PC-3 (cell line): ENCODE measurements around the gene SH2D3C. TPM values are rescaled to one million over a fixed set of nuclear protein-coding genes. Genes with fewer than 3 reads are reported as not detected.
"Not testable (repeated sequence)": the region's sequence is repeated elsewhere in the genome, so short reads cannot be mapped to it uniquely, and the experiment has no call there.

Experiments used
- ATAC-seq: fragments of 200-7000 bp; cut with Tn5 transposase; 2 replicates; pipeline ENCODE4 v1.9.1; 2020; ENCODE audit warnings: mild to moderate bottlenecking, moderate library complexity
- BruUV-seq: library from RNA; stranded (reverse); fragments of 400-500 nt; replicated peaks from 2 replicates; lab custom pipeline; 2021; lab: Mats Ljungman, UMichigan
- CTCF ChIA-PET: fragments of 300-600 bp; sonication (Branson Sonifier 250); formaldehyde crosslinking; loops from one replicate; lab custom pipeline; 2022; ENCODE audit warnings: antibody characterized with exemption; lab: Charles Lee
- POLR2A ChIA-PET: fragments of 300-600 bp; sonication (Branson Sonifier 250); formaldehyde crosslinking; loops from one replicate; lab custom pipeline; 2022; ENCODE audit warnings: antibody characterized with exemption; ENCODE audit not compliant: unreplicated experiment; lab: Charles Lee
- DNase-seq: peaks from one replicate; pipeline ENCODE4 v3.0.0-alpha.2; 2015
- H2AFZ ChIP-seq: fragments of 300-600 bp; sonication (generic); 2 replicates; pipeline ENCODE4 v1.6.0; 2016; ENCODE audit warnings: antibody characterized with exemption, low read length
- H3F3A ChIP-seq: fragments of 300-600 bp; sonication (generic); one replicate; pipeline ENCODE4 v1.6.0; 2017; ENCODE audit warnings: antibody characterized with exemption, low read length, control low read depth, mild to moderate bottlenecking; ENCODE audit not compliant: unreplicated experiment
- H3K27ac ChIP-seq: fragments of 300-600 bp; sonication (generic); 2 replicates; pipeline ENCODE4 v1.5.1; 2016; ENCODE audit warnings: mild to moderate bottlenecking, low read length
- H3K27me3 ChIP-seq: fragments of 300-600 bp; sonication (generic); 2 replicates; pipeline ENCODE4 v1.6.1; 2016; ENCODE audit warnings: low read length, mixed read lengths
- H3K36me3 ChIP-seq: fragments of 300-600 bp; sonication (generic); 2 replicates; pipeline ENCODE4 v1.6.1; 2016; ENCODE audit warnings: low read depth, mixed run types, low read length, mixed read lengths
- H3K4me1 ChIP-seq: fragments of 300-600 bp; sonication (generic); 2 replicates; pipeline ENCODE4 v1.5.1; 2016; ENCODE audit warnings: low read length; ENCODE audit not compliant: insufficient read depth
- H3K4me2 ChIP-seq: fragments of 300-600 bp; sonication (generic); 2 replicates; pipeline ENCODE4 v1.6.0; 2016; ENCODE audit warnings: low read length
- H3K4me3 ChIP-seq: fragments of 300-600 bp; sonication (generic); 2 replicates; pipeline ENCODE4 v1.5.1; 2016; ENCODE audit warnings: mild to moderate bottlenecking, low read length, mixed read lengths
- H3K79me2 ChIP-seq: fragments of 300-600 bp; sonication (generic); 2 replicates; pipeline ENCODE4 v1.6.1; 2017; ENCODE audit warnings: low read length, mixed read lengths
- H3K9ac ChIP-seq: fragments of 300-600 bp; sonication (generic); 2 replicates; pipeline ENCODE4 v1.6.0; 2016; ENCODE audit warnings: mild to moderate bottlenecking, low read length
- H3K9me2 ChIP-seq: fragments of 300-600 bp; sonication (generic); replicated peaks from 2 replicates; pipeline ENCODE4 v1.6.1; 2016; ENCODE audit warnings: mixed run types, low read length, mixed read lengths
- H3K9me3 ChIP-seq: fragments of 300-600 bp; sonication (generic); 2 replicates; pipeline ENCODE4 v1.6.1; 2016; ENCODE audit warnings: low read length, mixed read lengths
- H4K20me1 ChIP-seq: fragments of 300-600 bp; sonication (generic); 2 replicates; pipeline ENCODE4 v1.6.1; 2016; ENCODE audit warnings: low read length, mixed read lengths
- EZH2 ChIP-seq: fragments of 300-600 bp; sonication (generic); IDR thresholded peaks from one replicate; pipeline ENCODE4 v1.6.1; 2017; ENCODE audit warnings: antibody characterized with exemption, mild to moderate bottlenecking, low read length; ENCODE audit not compliant: unreplicated experiment
- EZH2phosphoT487 ChIP-seq: fragments of 300-600 bp; sonication (generic); IDR thresholded peaks from 2 replicates; pipeline ENCODE4 v1.6.1; 2018; ENCODE audit warnings: mild to moderate bottlenecking, antibody characterized with exemption, low read length, borderline replicate concordance
- intact Hi-C: fragments of 100-400 bp; cut with micrococcal nuclease; formaldehyde crosslinking; loops from 2 replicates; pipeline ENCODE4 v1.9.0; 2023
- total RNA-seq: library from RNA; depleted of rRNA; stranded (reverse); fragments of >200 nt; gene quantifications from 2 replicates; pipeline ENCODE4 v1.2.3, GENCODE V29; 2014
- TF ChIP-seq, protein P1 (sequence below): fragments of 300-600 bp; sonication (generic); conservative IDR thresholded peaks from 2 replicates; pipeline ENCODE4 v1.5.1; 2017; ENCODE audit warnings: antibody characterized with exemption, low read depth, mild to moderate bottlenecking, low read length

The SH2D3C gene
- total RNA-seq, 1 experiment from 2014 or later, result 0.26 TPM

DNA sequence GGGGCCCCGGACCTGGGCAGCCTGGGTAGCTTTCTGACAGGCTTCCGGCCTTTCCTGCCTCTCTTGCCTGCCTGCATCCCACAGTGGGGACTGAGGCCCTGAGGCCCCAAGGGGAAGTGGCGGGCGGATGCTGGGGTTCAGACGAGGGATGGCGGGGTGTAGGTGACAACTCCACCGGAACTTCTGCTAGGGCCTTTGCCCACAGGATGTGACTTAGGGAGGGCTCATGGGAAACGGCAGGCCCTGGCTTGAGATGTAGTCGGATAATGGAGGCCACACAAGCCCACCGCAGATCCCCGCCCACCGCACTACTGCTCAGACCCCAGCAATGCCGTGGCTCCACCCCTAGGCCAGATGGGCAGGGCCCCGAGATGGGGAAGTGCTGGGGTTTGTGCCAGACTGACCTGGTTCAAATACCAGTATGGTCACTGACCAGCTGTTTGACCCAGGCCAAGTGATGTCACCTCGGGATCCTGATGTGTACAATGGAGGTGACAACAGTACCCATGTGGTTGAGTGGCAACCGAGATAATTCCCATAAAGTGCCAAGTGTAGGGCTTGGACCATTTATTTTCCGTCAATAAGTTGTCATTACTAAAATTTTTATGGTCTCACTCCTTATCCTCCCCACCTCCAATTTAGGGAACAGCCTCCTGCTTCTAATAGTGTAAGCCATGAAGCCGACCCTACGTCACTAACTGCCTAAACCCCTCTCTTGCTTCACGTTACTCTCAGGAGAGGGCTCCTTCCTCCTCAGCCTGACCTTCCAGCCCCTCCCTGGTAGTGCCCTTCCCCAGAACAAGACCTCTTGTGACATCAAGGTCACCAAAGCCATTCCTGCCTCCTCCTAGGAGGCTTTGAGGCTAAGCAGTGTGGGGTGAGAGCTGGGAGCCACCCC lies 4.9 kb upstream of the SH2D3C start:
- ATAC-seq, result no peak
- Histone ChIP-seq H2AFZ (no peak overlapping the region), H3K9me3 (no peaks in the 10 kb centered on the region), H3K4me1 (peaks cover 10% of the 10 kb centered on the region), H3K36me3 (peaks cover 19% of the 10 kb centered on the region), H3K9me2 (no peaks in the 10 kb centered on the region), H3K9ac (no peak overlapping the region), H3K79me2 (peaks cover 25% of the 10 kb centered on the region), H3K27ac (no peak overlapping the region), H3K4me3 (no peak overlapping the region), H3F3A (no peaks in the 10 kb centered on the region), H3K4me2 (no peak overlapping the region), H3K27me3 (no peaks in the 10 kb centered on the region), H4K20me1 (peaks cover 20% of the 10 kb centered on the region)
- no peak for DNase-seq
- POLR2A ChIA-PET, result no interaction called here
- CTCF ChIA-PET, result no interaction called here
- TF ChIP-seq, protein P1, sequence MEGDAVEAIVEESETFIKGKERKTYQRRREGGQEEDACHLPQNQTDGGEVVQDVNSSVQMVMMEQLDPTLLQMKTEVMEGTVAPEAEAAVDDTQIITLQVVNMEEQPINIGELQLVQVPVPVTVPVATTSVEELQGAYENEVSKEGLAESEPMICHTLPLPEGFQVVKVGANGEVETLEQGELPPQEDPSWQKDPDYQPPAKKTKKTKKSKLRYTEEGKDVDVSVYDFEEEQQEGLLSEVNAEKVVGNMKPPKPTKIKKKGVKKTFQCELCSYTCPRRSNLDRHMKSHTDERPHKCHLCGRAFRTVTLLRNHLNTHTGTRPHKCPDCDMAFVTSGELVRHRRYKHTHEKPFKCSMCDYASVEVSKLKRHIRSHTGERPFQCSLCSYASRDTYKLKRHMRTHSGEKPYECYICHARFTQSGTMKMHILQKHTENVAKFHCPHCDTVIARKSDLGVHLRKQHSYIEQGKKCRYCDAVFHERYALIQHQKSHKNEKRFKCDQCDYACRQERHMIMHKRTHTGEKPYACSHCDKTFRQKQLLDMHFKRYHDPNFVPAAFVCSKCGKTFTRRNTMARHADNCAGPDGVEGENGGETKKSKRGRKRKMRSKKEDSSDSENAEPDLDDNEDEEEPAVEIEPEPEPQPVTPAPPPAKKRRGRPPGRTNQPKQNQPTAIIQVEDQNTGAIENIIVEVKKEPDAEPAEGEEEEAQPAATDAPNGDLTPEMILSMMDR, result no peak
- TF ChIP-seq EZH2phosphoT487, result no peak
- no peak for TF ChIP-seq EZH2
- intact Hi-C loops, result no loop called here
- BruUV-seq, result no TSS peak

DNA sequence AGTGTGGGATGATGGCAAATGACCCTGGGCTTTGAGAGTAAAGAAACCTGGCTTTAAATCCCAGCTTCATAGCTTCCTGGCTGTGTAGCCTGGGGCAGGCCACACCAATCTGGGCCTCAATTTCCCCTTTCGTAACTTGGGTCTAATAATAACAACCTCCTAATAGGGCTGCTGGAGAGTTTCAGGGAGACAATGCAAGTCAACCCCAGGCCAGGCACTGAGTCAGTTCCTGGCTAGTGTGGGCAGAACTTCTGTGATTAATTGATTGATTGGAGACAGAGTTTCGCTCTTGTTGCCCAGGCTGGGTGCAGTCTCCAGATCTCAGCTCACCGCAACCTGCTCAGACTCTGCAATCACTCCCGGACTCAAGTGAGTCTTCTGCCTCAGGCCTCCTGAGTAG lies 3.3 kb upstream of the SH2D3C start:
- ChIA-PET POLR2A (no interaction called here), CTCF (no interaction called here)
- no TSS peak for BruUV-seq
- no peak overlapping the region for H3K9ac ChIP-seq
- H3K27ac ChIP-seq, result no peak overlapping the region
- H3K4me3 ChIP-seq, result no peak overlapping the region
- no peak overlapping the region for H3K4me2 ChIP-seq
- H3K9me2 ChIP-seq, result no peaks in the 10 kb centered on the region
- H3K79me2 ChIP-seq, result peaks cover 9% of the 10 kb centered on the region
- peaks cover 4% of the 10 kb centered on the region for H4K20me1 ChIP-seq
- intact Hi-C loops, result no loop called here
- H3K9me3 ChIP-seq, result no peaks in the 10 kb centered on the region
- TF ChIP-seq, protein P1, result no peak
- TF ChIP-seq EZH2 (no peak), EZH2phosphoT487 (no peak)
- no peaks in the 10 kb centered on the region for H3K27me3 ChIP-seq
- H3K4me1 ChIP-seq, result peaks cover 3% of the 10 kb centered on the region; the same call in 1 of the 2 replicates
- no peak for ATAC-seq
- H3K36me3 ChIP-seq, result 0 out of 2 replicates have a peak, but pooled peaks cover 3% of the 10 kb centered on the region
- no peak overlapping the region for H2AFZ ChIP-seq
- no peak for DNase-seq
- no peaks in the 10 kb centered on the region for H3F3A ChIP-seq

- H3K9me2 ChIP-seq, CTCF ChIA-PET, DNase-seq, H3K9me3 ChIP-seq, POLR2A ChIA-PET, H3K36me3 ChIP-seq, H3K4me2 ChIP-seq, H3K4me3 ChIP-seq, H4K20me1 ChIP-seq, ATAC-seq, H2AFZ ChIP-seq, H3K79me2 ChIP-seq, H3K27ac ChIP-seq, H3K27me3 ChIP-seq, H3K9ac ChIP-seq, H3F3A ChIP-seq, H3K4me1 ChIP-seq, intact Hi-C loops, BruUV-seq: not testable (repeated sequence)
These were observed 2.4 kb upstream of the SH2D3C start for GRCh38 chr9:127780909-127781308.
